GM10266 (cell line): ENCODE measurements around the gene NME7.

ENCODE experiments used
- DNase-seq: peaks from one replicate; pipeline ENCODE4 v3.0.0; 2012; ENCODE audit errors: extremely low spot score
- CTCF ChIP-seq: IDR thresholded peaks from 2 replicates; pipeline ENCODE4 v1.5.1; 2012; ENCODE audit warnings: mild to moderate bottlenecking, low read depth; ENCODE audit not compliant: control insufficient read depth, insufficient read depth; ENCODE audit errors: missing control alignments

Gene NME7

GRCh38 chr1:169326261-169326955, 41.2 kb downstream of the NME7 start:
- DNase-seq, result no peak

GRCh38 chr1:169325117-169325516, 42.5 kb downstream of the NME7 start:
- no peak for TF ChIP-seq CTCF
- no peak for DNase-seq

More at GRCh38 chr1:169326261-169326955, 41.2 kb downstream of the NME7 start:
- no peak for TF ChIP-seq CTCF

GRCh38 chr1:169322138-169322537, 45.5 kb downstream of the NME7 start:
- no peak for TF ChIP-seq CTCF
- no peak for DNase-seq

- no peak for TF ChIP-seq CTCF
- no peak for DNase-seq
Measured at GRCh38 chr1:169321539-169321938, 46.1 kb downstream of the NME7 start.

GRCh38 chr1:169318536-169319244, 48.9 kb downstream of the NME7 start:
- no peak for DNase-seq

GRCh38 chr1:169316556-169316955, 51.0 kb downstream of the NME7 start:
- TF ChIP-seq CTCF, result no peak
- DNase-seq, result no peak

More at GRCh38 chr1:169318536-169319244, 48.9 kb downstream of the NME7 start:
- no peak for TF ChIP-seq CTCF
